ENCODE data around the gene CACNA2D4.

CACNA2D4 gene

DNA sequence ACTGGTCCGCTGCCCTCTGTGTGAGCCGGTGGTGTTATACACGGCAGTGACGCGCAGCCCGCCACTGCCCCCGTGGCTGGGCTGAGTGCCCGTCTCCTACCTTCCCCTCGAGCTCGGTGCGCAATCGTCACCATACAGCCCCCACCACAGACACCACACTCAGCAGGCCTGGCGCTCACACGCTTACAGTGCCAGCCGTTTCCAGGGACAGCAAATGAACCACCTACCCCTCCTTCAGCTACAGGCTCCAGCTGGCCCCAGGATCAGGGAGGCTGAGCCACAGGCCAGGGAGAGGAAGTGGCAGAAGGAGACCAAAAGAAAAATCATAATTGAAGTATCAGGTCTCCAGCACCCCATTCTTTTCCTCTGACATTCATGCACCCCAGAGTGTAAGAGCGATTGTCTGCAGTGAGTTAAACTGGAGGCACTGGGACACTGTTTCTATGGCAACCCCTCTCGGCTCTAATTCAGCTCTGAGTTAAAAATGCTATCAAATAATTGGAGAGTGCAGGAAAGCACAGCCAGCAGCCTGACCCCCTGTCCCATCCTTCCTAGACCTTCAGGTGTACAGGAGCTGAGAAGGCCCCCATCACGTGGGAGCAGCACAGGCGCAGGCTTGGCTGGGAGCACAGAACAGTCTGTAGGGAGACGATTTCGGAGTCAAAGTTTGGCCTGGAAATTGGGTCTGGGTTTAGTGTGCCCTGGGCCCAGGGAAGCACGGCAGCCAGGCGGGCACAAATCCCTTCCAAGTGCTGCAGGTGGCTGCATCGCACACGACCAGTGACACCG is 80.1 kb downstream of the CACNA2D4 start:
- H3K9me3 ChIP-seq (ENCODE audit: low read length), result no peaks in the 10 kb centered on the region
- no peak overlapping the region for H3K4me3 ChIP-seq (ENCODE audit: low read length)
- peaks cover 27% of the 10 kb centered on the region for H3K27me3 ChIP-seq (ENCODE audit: insufficient read depth, low read length)
- peaks cover 51% of the 10 kb centered on the region for H3K4me1 ChIP-seq (ENCODE audit: insufficient read depth, low read length)
- no peak overlapping the region for H2AFZ ChIP-seq (ENCODE audit: low read depth, low read length)
- no peaks in the 10 kb centered on the region for H3K36me3 ChIP-seq (ENCODE audit: insufficient read depth, low read length)

- Histone ChIP-seq H2AFZ (ENCODE audit: low read depth, low read length) (no peak overlapping the region), H3K4me3 (ENCODE audit: low read length) (no peak overlapping the region), H3K9me3 (ENCODE audit: low read length) (no peaks in the 10 kb centered on the region), H3K4me1 (ENCODE audit: insufficient read depth, low read length) (peaks cover 51% of the 10 kb centered on the region), H3K27me3 (ENCODE audit: insufficient read depth, low read length) (peaks cover 34% of the 10 kb centered on the region), H3K36me3 (ENCODE audit: insufficient read depth, low read length) (no peaks in the 10 kb centered on the region)
Measured at GRCh38 chr12:1837541-1838204, 80.8 kb downstream of the CACNA2D4 start.

DNA sequence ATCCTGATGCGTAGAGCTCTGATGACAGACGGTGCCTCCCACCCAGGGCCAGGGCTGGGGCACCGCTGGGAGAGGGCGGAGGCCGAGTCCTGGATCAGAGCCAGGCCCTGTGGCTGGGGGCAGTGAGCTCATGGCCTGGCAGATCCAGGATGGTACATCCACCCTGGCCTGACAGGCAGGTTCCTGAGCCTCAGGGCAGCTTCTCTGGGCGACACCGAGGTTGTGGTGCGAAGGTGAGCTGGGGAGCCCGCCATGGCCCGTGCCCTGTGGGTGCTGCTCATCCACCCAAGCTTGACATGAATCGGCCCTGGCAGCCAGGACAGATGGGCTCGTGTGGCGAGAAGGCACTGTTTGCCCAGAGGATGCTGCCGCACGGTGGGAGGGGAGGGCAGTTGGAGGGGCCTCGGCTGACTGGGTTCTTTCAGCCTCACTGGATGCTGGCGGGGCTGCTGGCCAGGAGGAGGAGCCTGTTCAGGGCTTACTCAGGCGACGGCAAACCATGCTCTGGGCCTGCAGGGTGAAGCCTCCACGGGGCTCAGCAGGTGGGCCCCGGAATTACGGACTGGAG is 81.5 kb downstream of the CACNA2D4 start:
- Histone ChIP-seq H3K9me3 (ENCODE audit: low read length) (no peaks in the 10 kb centered on the region), H3K4me1 (ENCODE audit: insufficient read depth, low read length) (peaks cover 50% of the 10 kb centered on the region), H3K4me3 (ENCODE audit: low read length) (no peak overlapping the region), H3K36me3 (ENCODE audit: insufficient read depth, low read length) (no peaks in the 10 kb centered on the region), H3K27me3 (ENCODE audit: insufficient read depth, low read length) (peaks cover 41% of the 10 kb centered on the region), H2AFZ (ENCODE audit: low read depth, low read length) (no peak overlapping the region)

GRCh38 chr12:1836241-1836803 is 82.1 kb downstream of the CACNA2D4 start:
- Histone ChIP-seq H3K9me3 (ENCODE audit: low read length) (no peaks in the 10 kb centered on the region), H3K4me1 (ENCODE audit: insufficient read depth, low read length) (peaks cover 44% of the 10 kb centered on the region), H3K36me3 (ENCODE audit: insufficient read depth, low read length) (no peaks in the 10 kb centered on the region), H3K27me3 (ENCODE audit: insufficient read depth, low read length) (peaks cover 47% of the 10 kb centered on the region), H2AFZ (ENCODE audit: low read depth, low read length) (no peak overlapping the region), H3K4me3 (ENCODE audit: low read length) (no peak overlapping the region)

- peaks cover 35% of the 10 kb centered on the region for H3K4me1 ChIP-seq (ENCODE audit: insufficient read depth, low read length)
- H3K36me3 ChIP-seq (ENCODE audit: insufficient read depth, low read length), result no peaks in the 10 kb centered on the region
- no peak overlapping the region for H3K4me3 ChIP-seq (ENCODE audit: low read length)
- H3K9me3 ChIP-seq (ENCODE audit: low read length), result no peaks in the 10 kb centered on the region
- H2AFZ ChIP-seq (ENCODE audit: low read depth, low read length), result no peak overlapping the region
- H3K27me3 ChIP-seq (ENCODE audit: insufficient read depth, low read length), result peaks cover 48% of the 10 kb centered on the region
Measured at GRCh38 chr12:1835211-1836131, 83.0 kb downstream of the CACNA2D4 start.

DNA sequence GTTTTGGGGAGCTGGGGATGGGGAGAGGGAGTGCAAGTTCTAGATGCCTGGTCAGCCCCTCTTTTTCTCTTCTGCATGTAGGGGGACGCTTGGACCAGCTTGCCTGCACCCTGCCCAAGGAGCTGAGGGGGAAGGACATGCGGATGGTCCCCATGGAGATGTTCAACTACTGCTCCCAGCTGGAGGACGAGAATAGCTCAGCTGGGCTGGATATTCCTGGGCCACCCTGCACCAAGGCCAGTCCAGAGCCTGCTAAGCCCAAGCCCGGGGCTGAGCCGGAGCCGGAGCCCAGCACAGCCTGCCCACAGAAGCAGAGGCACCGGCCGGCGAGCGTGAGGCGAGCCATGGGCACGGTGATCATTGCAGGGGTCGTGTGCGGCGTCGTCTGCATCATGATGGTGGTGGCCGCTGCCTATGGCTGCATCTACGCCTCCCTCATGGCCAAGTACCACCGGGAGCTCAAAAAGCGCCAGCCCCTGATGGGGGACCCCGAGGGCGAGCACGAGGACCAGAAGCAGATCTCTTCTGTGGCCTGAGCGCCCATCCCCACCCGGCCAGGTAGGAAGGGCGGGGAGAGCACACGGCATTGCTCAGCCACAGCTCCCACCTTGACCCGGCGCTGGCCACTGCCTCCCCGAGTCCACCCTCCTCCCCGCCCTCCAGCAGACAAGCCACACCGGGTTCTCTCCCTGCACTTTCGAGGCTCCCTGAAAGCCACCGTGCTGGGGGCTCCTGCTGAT is 84.1 kb downstream of the CACNA2D4 start:
- Histone ChIP-seq H3K9me3 (ENCODE audit: low read length) (no peaks in the 10 kb centered on the region), H3K4me3 (ENCODE audit: low read length) (no peak overlapping the region), H3K36me3 (ENCODE audit: insufficient read depth, low read length) (no peaks in the 10 kb centered on the region), H3K27me3 (ENCODE audit: insufficient read depth, low read length) (peaks cover 57% of the 10 kb centered on the region), H2AFZ (ENCODE audit: low read depth, low read length) (no peak overlapping the region), H3K4me1 (ENCODE audit: insufficient read depth, low read length) (peaks cover 25% of the 10 kb centered on the region)

DNA sequence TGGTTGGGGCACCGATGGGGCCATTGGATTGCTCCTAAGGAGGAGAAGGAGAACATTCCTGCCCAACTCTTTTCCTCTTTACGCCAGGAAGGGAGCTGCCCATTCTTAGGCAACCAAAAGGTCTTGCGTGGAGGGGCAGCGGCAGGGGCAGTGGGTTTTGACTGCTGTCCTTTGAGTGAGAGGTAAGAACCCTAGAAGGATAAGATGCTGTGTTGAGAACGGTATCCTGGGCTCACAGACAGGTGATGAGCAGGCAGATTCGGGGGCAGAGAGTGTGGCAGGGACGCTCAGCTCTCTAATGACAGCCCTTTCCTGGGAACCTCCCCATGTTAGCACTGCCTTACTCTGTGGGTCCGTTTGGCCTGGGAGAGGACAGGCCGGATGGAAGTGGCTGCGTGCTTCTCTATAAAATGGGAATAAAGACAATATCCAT is 84.8 kb downstream of the CACNA2D4 start:
- peaks cover 64% of the 10 kb centered on the region for H3K27me3 ChIP-seq (ENCODE audit: insufficient read depth, low read length)
- H3K4me1 ChIP-seq (ENCODE audit: insufficient read depth, low read length), result peaks cover 18% of the 10 kb centered on the region

GRCh38 chr12:1832801-1833595 is 85.5 kb downstream of the CACNA2D4 start:
- H3K4me3 ChIP-seq (ENCODE audit: low read length), result no peak overlapping the region
- H3K9me3 ChIP-seq (ENCODE audit: low read length), result no peaks in the 10 kb centered on the region
- H3K36me3 ChIP-seq (ENCODE audit: insufficient read depth, low read length), result no peaks in the 10 kb centered on the region
- no peak overlapping the region for H2AFZ ChIP-seq (ENCODE audit: low read depth, low read length)
- H3K4me1 ChIP-seq (ENCODE audit: insufficient read depth, low read length), result peaks cover 12% of the 10 kb centered on the region
- peaks cover 69% of the 10 kb centered on the region for H3K27me3 ChIP-seq (ENCODE audit: insufficient read depth, low read length)

More for the DNA sequence above, 84.8 kb downstream of the CACNA2D4 start:
- no peak overlapping the region for H2AFZ ChIP-seq (ENCODE audit: low read depth, low read length)
- no peaks in the 10 kb centered on the region for H3K36me3 ChIP-seq (ENCODE audit: insufficient read depth, low read length)
- no peaks in the 10 kb centered on the region for H3K9me3 ChIP-seq (ENCODE audit: low read length)
- H3K4me3 ChIP-seq (ENCODE audit: low read length), result no peak overlapping the region

GRCh38 chr12:1830981-1831963 is 87.2 kb downstream of the CACNA2D4 start:
- Histone ChIP-seq H3K4me1 (ENCODE audit: insufficient read depth, low read length) (no peaks in the 10 kb centered on the region), H3K4me3 (ENCODE audit: low read length) (no peak overlapping the region), H3K36me3 (ENCODE audit: insufficient read depth, low read length) (no peaks in the 10 kb centered on the region), H2AFZ (ENCODE audit: low read depth, low read length) (no peak overlapping the region), H3K9me3 (ENCODE audit: low read length) (no peaks in the 10 kb centered on the region), H3K27me3 (ENCODE audit: insufficient read depth, low read length) (peaks cover 69% of the 10 kb centered on the region)

DNA sequence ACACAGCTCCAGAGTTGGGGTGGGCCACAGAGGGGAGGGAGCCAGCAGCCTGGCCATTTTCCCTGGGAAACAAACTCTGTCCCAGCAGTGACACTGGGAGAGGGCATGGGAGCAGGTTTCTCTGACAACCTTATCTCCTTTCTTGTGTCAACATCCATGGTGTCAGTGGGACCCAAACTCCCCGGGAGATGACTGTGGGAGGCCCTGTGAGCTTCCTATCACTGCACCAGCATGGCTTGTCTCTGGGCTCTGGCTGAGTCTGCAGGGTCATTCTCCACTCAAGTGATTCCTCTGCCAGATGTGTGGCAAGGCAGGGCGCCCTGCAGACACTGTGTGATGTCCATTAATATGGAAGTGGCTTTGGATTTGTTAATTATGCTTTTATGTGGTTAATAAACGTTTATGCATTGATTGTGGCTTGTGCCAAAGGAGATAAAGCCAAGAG is 88.0 kb downstream of the CACNA2D4 start:
- H3K27me3 ChIP-seq (ENCODE audit: insufficient read depth, low read length), result peaks cover 74% of the 10 kb centered on the region
- no peaks in the 10 kb centered on the region for H3K4me1 ChIP-seq (ENCODE audit: insufficient read depth, low read length)
- no peaks in the 10 kb centered on the region for H3K9me3 ChIP-seq (ENCODE audit: low read length)
- no peak overlapping the region for H3K4me3 ChIP-seq (ENCODE audit: low read length)
- no peak overlapping the region for H2AFZ ChIP-seq (ENCODE audit: low read depth, low read length)
- no peaks in the 10 kb centered on the region for H3K36me3 ChIP-seq (ENCODE audit: insufficient read depth, low read length)
